ENCODE data around the gene RHOJ.
A peak's percentile ranks its signal among the peaks of the same experiment; 100 is the strongest.
"Not testable (repeated sequence)": the region's sequence is repeated elsewhere in the genome, so short reads cannot be mapped to it uniquely, and the experiment has no call there.

The RHOJ gene

DNA sequence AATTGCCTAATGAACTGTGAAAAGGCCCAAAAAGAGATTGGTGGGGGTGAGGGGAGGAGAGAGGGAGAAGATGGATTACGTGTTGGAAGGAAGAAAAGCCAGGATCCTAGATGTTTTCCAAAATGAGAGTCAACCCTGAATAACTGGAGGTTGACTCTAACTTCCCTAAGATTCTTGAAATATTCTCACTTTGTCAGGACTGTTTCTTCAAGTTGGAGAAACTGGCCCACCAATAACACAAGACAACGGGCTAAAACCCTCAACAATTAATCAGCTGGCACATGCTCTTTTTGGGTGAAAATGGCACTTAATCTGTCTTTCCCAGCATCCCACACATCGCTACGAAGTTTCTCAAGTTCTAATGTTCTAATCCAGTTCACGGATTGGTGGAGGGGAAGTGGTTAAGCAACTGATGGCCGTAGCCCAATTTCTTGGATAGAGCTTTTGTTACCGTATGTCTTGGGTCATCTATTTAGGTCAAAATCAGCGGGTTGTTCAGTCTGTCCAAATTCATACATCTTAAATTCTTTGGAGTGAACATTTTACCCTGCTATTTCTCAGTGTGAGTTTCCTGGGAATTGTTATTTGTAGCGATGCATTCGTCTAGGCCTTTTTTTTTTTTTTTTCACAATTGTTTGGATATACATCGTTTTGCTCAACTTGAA lies 65.5 kb downstream of the RHOJ start:
- no peak for DNase-seq

GRCh38 chr14:63273129-63273528 lies 68.9 kb downstream of the RHOJ start:
- DNase-seq, result no peak

DNA sequence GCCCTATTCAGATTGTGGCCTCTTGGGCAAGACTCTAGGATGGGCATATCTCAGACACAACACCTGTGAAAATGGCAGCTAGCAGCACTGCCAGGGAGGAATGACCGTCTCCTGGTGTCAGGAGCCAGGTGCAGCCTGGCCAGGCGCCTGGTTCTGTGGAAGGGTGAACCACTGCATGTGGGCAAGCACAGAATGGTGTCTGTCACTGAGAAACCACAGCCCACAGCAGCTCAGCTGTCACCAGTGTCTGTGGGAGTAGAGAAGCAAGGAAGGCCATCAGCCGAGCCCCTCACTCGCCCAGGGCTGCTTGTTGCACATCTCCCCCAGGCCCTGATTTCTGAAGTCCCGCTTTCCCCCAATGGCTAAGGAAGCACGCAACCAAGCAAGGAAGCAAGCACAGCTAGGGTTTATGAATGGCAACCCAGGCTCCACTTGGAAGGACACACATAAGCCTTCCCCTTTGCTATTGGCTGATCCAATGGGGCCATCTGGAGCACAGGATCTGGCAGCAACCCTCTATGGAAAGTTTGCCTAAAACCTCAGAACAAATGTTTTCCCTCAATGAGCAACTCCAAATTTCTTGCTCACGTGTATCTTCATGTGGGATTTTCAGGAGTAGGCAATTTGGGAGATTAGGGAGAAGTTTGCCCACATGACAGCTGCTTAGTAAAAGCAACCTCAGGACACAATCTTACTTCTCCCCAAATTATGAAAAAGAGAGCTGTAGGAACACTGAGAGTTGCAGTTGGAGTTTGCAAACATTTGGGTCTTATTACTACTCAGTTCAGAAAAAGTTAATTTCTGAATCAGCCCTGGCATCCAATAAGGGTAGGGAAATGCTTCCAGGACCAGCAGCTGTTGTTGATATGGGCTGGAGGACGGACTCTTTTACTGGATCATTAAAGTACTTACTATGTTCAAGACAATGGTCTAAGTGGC lies 69.7 kb downstream of the RHOJ start:
- no peak for DNase-seq

DNA sequence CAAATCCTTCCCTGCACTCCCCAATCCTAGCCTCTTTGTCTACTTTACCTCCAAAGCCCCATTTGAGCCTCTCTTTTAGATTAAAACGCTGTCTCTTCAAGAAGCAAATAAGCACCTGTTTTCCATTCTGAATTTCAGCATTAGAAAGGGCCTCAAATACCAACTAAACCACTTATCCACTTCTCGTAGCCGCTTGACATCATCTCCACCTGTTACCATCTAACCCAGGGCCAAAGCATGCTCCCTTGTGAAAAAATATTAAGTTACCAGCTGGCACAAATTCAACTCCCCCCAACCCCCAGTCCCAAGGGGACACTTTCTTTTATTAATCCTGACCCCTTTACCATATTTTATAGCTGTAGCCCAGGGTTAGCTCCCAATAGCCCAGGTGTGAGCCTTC lies 71.4 kb downstream of the RHOJ start:
- no peak for DNase-seq

DNA sequence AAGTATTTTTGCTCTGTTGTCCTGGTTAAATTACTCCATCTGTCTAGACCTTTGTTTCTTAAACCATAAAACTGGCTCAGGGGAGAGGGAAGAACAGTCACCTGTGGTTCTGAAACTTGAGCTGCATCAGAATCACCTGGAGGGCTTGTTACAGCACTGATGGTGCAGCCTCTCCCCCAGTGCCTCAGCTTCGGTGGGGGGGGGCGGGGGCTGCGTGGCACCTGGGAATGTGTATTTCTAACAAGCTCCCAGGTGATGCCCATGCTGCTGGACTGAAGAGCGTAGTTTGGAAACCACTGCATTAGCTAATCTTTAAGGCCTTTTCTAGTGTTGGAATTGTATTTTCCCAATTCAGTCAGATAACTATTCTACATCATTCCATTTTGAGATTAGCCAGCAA lies 71.8 kb downstream of the RHOJ start:
- DNase-seq, result no peak

DNA sequence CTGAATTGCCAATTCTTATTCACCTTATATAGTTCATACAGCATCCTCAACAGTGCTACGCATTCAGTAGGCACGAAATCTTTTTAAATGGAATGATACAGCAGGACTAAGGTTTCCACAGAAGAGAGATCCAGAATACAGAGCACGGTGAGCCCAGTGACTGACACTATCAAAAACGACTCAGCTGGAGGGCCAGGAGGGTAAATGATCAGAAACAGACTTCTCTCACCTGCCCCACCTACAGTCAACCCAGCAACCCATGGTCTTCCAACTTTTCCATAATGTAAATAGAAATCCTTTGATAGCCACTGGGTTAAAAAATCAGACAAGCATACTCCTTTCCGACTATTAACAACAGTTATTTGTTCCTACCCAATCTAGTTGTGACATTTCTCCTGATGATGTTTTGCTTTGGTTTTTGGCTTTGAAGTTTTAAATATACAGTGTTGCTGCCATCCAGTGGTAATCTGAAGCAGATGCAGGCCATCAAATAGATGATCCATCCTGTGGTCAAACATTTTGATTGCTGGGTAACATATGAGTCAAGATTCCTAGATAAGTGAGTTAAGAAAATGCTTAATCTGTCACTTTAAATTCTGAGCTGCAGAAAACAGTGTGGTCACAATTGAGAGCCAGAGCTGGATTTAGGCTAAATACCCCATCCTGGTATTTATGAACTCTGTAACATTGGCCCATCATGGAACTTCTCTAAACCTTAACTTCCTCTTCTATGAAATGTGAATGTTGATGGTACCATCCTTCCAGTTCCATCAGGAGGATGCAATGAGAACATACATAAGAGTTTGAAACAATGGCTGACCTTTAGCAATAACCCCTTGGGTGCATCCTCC lies 72.5 kb downstream of the RHOJ start:
- DNase-seq, result peak; percentile 49

GRCh38 chr14:63277591-63278183 lies 73.4 kb downstream of the RHOJ start:
- no peak for DNase-seq

DNA sequence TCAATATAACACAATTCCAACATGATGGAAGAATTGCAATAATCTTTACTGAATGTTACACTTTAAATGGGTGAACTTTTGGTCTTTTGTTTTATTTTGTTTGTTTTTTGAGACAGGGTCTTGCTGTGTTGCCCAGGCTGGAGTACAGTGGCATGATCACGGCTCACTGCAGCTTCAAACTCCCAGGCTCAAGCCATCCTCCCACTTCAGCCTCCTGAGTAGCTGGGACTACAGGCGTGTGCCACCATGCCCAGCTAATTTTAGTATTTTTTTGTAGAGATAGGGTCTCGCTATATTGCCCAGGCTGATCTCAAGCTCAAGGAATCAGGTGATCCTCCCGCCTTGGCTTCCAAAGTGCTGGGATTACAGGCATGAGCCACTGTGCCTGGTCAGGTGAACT lies 75.7 kb downstream of the RHOJ start:
- DNase-seq, result not testable (repeated sequence)

DNA sequence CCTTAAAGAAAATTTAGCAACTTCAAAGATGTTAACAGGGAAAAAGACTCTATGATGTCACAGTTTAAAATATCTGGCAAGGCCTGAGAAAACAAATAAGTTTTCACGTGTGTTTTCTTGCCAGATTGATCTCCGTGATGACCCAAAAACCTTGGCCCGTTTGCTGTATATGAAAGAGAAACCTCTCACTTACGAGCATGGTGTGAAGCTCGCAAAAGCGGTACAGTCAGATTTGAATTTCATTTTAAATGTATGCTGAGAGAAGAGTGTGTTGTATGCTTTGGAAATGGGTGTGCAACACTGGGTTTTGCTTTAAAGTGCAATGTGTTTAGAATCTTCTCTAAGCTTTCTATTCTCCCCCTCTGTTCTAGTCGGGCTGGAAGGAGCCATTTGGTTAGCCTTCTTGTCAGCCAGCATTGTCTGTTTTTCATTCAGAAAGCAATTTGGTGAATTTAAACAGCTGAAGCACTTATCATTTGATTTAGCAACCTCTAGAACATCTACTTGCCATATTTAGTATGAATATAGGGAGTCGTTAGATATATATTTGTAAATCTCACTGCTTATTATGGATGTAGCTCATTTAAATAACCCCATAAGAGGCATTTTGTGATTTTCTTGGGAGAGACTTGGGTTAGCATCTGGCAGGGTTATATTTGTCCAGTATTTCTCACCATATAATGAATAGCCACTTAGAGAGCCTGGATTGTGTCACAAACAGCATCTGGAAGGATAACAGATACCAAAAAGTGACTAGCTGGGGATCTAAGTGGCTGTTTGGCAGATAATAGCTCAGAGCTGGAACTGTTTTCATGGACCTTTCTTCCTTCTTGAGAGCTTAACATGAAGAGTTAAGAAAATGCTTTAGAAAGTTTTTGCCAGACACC lies 79.0 kb downstream of the RHOJ start:
- peak; percentile 62 for DNase-seq

- peak; percentile 28 for DNase-seq
These were observed 79.6 kb downstream of the RHOJ start for GRCh38 chr14:63283884-63284248.

GRCh38 chr14:63286071-63286470 lies 81.8 kb downstream of the RHOJ start:
- no peak for DNase-seq

DNA sequence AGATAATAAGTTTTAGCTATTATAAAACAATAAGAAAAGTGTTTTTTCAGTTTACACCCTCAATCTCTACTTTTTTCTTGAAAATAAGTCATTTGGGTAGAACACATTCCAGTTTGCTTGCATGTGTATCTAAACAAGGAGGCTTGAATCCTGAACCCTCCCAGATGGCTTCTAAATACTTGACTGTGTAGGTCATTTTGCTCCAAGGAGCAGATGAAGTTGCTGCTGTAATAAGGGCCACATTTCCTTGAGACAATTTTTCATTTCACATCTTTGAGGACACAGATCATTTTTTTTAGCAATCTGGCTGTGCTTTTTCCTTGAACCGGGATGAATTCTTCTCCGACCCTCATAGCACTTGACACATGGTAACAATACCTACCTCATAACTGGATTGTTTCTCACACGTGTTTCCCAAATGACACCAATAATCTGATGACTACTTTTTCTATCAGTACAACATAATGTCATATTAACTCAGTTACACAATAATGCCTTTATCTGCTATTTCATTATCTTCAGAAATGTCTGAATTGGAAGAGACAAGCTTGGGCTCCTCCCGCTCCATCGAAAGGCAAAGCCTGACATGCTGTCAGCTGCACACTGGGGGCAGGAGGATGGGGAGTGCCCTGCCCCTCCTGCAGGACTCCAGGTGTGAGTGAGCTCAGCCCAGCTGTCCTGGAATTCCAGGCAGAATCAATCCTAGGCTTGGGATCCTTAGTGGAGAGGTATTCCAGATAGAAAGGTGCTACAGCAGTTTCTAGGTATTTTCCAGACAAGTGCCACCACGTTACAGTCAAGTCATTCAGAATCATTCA lies 83.6 kb downstream of the RHOJ start:
- no peak for DNase-seq

GRCh38 chr14:63288853-63289252 lies 84.6 kb downstream of the RHOJ start:
- DNase-seq, result no peak

GRCh38 chr14:63290741-63291430 lies 86.6 kb downstream of the RHOJ start:
- DNase-seq, result no peak

DNA sequence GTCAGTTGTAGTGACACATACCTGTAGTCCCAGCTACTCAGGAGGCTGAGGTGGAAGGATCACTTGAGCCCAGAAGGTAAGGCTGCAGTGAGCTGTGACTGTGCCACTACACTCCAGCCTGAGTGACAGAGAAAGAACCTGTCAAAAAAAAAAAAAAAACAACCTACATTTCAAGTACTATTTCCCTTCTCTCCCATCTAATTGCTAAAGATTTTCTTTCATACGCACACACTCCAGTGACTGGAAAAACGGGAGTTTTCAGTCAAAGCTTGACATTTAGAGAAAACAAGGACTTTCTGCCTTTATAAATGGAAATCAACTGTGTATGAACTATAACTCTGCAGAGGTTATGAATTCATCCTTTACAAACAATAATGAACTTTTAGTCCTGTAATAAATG lies 88.6 kb downstream of the RHOJ start:
- no peak for DNase-seq

GRCh38 chr14:63295231-63295685 lies 91.0 kb downstream of the RHOJ start:
- no peak for DNase-seq

GRCh38 chr14:63296060-63296563 lies 91.9 kb downstream of the RHOJ start:
- peak; percentile 48 for DNase-seq

- no peak for DNase-seq
These were observed 93.3 kb downstream of the RHOJ start for GRCh38 chr14:63297372-63298063.

- DNase-seq, result no peak
These were observed 95.3 kb downstream of the RHOJ start for GRCh38 chr14:63299351-63300110.

Measured in activated CD4-positive, alpha-beta T cell treated with anti-CD3 and anti-CD28 coated beads, Interleukin-2, amount 50 U/mL, for 16 hours (primary cell).